Hepatocyte (in vitro differentiated cells): ENCODE results near the gene RETSAT. TPM values are rescaled to one million over a fixed set of nuclear protein-coding genes. Genes with fewer than 3 reads are reported as not detected.

Experiments
- DNase-seq: peaks from one replicate; pipeline ENCODE4 v3.0.0-alpha.2; 2016; ENCODE audit warnings: low spot score
- H2AFZ ChIP-seq: fragments of 200-600 bp; sonication (generic); 2 replicates; pipeline ENCODE4 v1.6.0; 2016; ENCODE audit warnings: antibody characterized with exemption, mild to moderate bottlenecking
- H3K27ac ChIP-seq: fragments of 200-600 bp; sonication (generic); 2 replicates; pipeline ENCODE4 v1.5.1; 2016; ENCODE audit warnings: mild to moderate bottlenecking
- H3K27me3 ChIP-seq: fragments of 200-600 bp; sonication (generic); 2 replicates; pipeline ENCODE4 v1.6.1; 2016
- H3K36me3 ChIP-seq: fragments of 200-600 bp; sonication (generic); replicated peaks from 2 replicates; pipeline ENCODE4 v1.5.1; 2016; ENCODE audit warnings: low read depth; ENCODE audit not compliant: insufficient read depth
- H3K4me1 ChIP-seq: fragments of 200-600 bp; sonication (generic); 2 replicates; pipeline ENCODE4 v1.5.1; 2016; ENCODE audit warnings: mild to moderate bottlenecking, moderate library complexity; ENCODE audit not compliant: insufficient read depth
- H3K4me2 ChIP-seq: fragments of 200-600 bp; sonication (generic); 2 replicates; pipeline ENCODE4 v1.6.0; 2016
- H3K4me3 ChIP-seq: fragments of 200-600 bp; sonication (generic); 2 replicates; pipeline ENCODE4 v1.5.1; 2016; ENCODE audit warnings: mild to moderate bottlenecking
- H3K79me2 ChIP-seq: fragments of 200-600 bp; sonication (generic); 2 replicates; pipeline ENCODE4 v1.6.0; 2017; ENCODE audit warnings: mild to moderate bottlenecking
- H3K9me2 ChIP-seq: fragments of 200-600 bp; sonication (generic); replicated peaks from 2 replicates; pipeline ENCODE4 v1.6.0; 2017; ENCODE audit warnings: mild to moderate bottlenecking; ENCODE audit not compliant: insufficient read depth
- H3K9me3 ChIP-seq: fragments of 200-600 bp; sonication (generic); 2 replicates; pipeline ENCODE4 v1.5.1; 2016; ENCODE audit warnings: low read depth, mild to moderate bottlenecking
- H4K20me1 ChIP-seq: fragments of 200-600 bp; sonication (generic); 2 replicates; pipeline ENCODE4 v1.6.0; 2016; ENCODE audit warnings: mild to moderate bottlenecking; ENCODE audit not compliant: insufficient read depth, poor library complexity, severe bottlenecking
- EZH2 ChIP-seq: fragments of 200-600 bp; sonication (generic); IDR thresholded peaks from 2 replicates; pipeline ENCODE4 v1.6.1; 2016; ENCODE audit warnings: antibody characterized with exemption, mild to moderate bottlenecking, borderline replicate concordance
- EZH2phosphoT487 ChIP-seq: fragments of 200-600 bp; sonication (generic); IDR thresholded peaks from one replicate; pipeline ENCODE4 v1.6.1; 2018; ENCODE audit warnings: antibody characterized with exemption, mild to moderate bottlenecking, low read depth, moderate library complexity; ENCODE audit not compliant: unreplicated experiment, severe bottlenecking
- WGBS: methylation state at CpG from one replicate; pipeline ENCODE4 v1.1.6; 2016; ENCODE audit warnings: low lambda C conversion rate; ENCODE audit errors: missing lambda C conversion rate; 5-methylcytosine and 5-hydroxymethylcytosine counted together
- polyA plus RNA-seq: library from polyadenylated mRNA; unstranded; fragments of >200 nt; fragmentation: Nextera tagmentation; extraction: Ambion mirVana; gene quantifications from 2 replicates; pipeline ENCODE4 v1.2.1, GENCODE V29; 2016
- total RNA-seq: library from RNA; depleted of rRNA; stranded (reverse); fragments of >200 nt; gene quantifications from 2 replicates; pipeline ENCODE4 v1.2.3, GENCODE V29; 2014
- TF ChIP-seq, protein P1 (sequence below): fragments of 200-600 bp; sonication (generic); IDR thresholded peaks from 2 replicates; pipeline ENCODE4 v1.5.1; 2016; ENCODE audit warnings: antibody characterized with exemption, mild to moderate bottlenecking; ENCODE audit not compliant: poor library complexity

The RETSAT gene
- total and polyA plus RNA-seq, 2 experiments from 2014 or later, result 24.7 to 58.5 TPM

DNA sequence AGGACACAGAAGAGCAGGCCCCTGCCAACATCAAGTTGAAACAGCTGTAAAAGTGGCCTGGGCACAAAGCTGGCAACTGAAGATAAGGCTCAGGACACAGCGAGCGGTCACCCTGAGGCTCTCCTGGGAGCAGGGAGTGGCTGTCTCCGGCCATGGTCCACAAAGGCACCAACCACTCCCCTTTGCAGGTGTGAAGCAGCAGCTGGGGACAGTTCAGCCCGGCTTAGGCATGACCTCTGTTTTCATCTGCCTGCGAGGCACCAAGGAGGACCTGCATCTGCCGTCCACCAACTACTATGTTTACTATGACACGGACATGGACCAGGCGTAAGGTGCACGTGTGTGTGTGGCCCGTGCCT lies 39.5 kb downstream of the RETSAT start:
- H2AFZ ChIP-seq, result no peak overlapping the region
- H3K4me1 ChIP-seq, result peaks cover 4% of the 10 kb centered on the region
- H3K27me3 ChIP-seq, result no peaks in the 10 kb centered on the region
- no peaks in the 10 kb centered on the region for H3K9me3 ChIP-seq
- TF ChIP-seq EZH2phosphoT487 (no peak), EZH2 (no peak)
- TF ChIP-seq, protein P1, sequence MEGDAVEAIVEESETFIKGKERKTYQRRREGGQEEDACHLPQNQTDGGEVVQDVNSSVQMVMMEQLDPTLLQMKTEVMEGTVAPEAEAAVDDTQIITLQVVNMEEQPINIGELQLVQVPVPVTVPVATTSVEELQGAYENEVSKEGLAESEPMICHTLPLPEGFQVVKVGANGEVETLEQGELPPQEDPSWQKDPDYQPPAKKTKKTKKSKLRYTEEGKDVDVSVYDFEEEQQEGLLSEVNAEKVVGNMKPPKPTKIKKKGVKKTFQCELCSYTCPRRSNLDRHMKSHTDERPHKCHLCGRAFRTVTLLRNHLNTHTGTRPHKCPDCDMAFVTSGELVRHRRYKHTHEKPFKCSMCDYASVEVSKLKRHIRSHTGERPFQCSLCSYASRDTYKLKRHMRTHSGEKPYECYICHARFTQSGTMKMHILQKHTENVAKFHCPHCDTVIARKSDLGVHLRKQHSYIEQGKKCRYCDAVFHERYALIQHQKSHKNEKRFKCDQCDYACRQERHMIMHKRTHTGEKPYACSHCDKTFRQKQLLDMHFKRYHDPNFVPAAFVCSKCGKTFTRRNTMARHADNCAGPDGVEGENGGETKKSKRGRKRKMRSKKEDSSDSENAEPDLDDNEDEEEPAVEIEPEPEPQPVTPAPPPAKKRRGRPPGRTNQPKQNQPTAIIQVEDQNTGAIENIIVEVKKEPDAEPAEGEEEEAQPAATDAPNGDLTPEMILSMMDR, result no peak
- H3K4me3 ChIP-seq, result no peak overlapping the region
- no peak overlapping the region for H3K4me2 ChIP-seq
- 88% methylated on average over 10 of the region's 10 CpGs for WGBS
- no peaks in the 10 kb centered on the region for H3K9me2 ChIP-seq
- H4K20me1 ChIP-seq, result peaks cover 5% of the 10 kb centered on the region
- H3K27ac ChIP-seq, result no peak overlapping the region
- no peaks in the 10 kb centered on the region for H3K36me3 ChIP-seq
- no peak for DNase-seq
- H3K79me2 ChIP-seq, result peaks cover 10% of the 10 kb centered on the region

DNA sequence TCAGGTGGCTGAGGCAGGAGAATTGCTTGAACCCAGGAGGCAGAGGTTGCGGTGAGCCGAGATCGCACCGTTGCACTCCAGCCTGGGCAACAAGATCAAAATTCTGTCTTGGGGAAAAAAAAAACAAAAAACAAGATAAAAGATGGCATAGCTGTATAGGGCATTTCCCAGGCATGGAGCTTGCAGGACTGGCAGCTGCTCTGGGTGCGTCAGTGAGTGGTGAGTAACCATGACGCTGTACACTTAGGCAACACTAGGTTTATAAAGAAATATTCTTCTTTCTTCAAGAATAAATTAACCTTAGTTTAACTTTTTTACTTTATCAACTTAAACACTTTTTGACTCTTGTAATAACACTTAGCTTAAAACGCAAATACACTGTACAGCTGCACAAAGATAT lies 41.9 kb downstream of the RETSAT start:
- WGBS, result 87% methylated on average over 7 of the region's 7 CpGs
- DNase-seq, result no peak
- TF ChIP-seq EZH2, result no peak
- TF ChIP-seq, protein P1, result no peak
- TF ChIP-seq EZH2phosphoT487, result no peak

DNA sequence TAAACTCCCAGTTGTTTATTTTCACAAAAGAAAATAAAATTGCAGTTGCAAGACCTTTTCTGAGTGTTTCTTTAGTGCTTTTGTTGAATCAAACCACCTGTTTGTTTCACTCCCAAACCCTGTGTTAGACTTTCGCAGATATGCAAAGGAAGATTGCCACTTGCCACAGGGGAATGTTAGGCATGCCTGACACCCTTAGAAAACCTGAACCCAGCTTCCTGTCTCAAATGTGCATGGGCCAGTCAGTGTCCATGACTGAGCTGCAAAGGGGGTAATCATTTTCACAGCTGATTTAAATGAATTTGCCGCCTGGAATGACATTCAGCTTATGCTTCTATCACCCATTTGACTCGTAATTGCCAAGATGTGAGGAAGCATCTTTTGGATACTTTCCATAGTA lies 44.0 kb downstream of the RETSAT start:
- Histone ChIP-seq H3K36me3 (no peaks in the 10 kb centered on the region), H4K20me1 (no peaks in the 10 kb centered on the region), H3K27ac (no peak overlapping the region)

More for the DNA sequence above, 41.9 kb downstream of the RETSAT start:
- H3K27ac ChIP-seq, result no peak overlapping the region
- no peaks in the 10 kb centered on the region for H4K20me1 ChIP-seq
- no peaks in the 10 kb centered on the region for H3K9me3 ChIP-seq
- no peaks in the 10 kb centered on the region for H3K4me1 ChIP-seq
- H3K4me2 ChIP-seq, result no peak overlapping the region
- H3K27me3 ChIP-seq, result no peaks in the 10 kb centered on the region
- no peak overlapping the region for H3K4me3 ChIP-seq
- H2AFZ ChIP-seq, result no peak overlapping the region
- H3K79me2 ChIP-seq, result no peaks in the 10 kb centered on the region
- no peaks in the 10 kb centered on the region for H3K36me3 ChIP-seq
- no peaks in the 10 kb centered on the region for H3K9me2 ChIP-seq

More for the DNA sequence above, 44.0 kb downstream of the RETSAT start:
- H3K4me3 ChIP-seq, result no peak overlapping the region
- no peak overlapping the region for H2AFZ ChIP-seq
- no peak for DNase-seq
- TF ChIP-seq EZH2 (no peak), EZH2phosphoT487 (no peak)
- TF ChIP-seq, protein P1, result no peak
- no peaks in the 10 kb centered on the region for H3K4me1 ChIP-seq
- H3K27me3 ChIP-seq, result no peaks in the 10 kb centered on the region
- H3K79me2 ChIP-seq, result no peaks in the 10 kb centered on the region
- H3K4me2 ChIP-seq, result no peak overlapping the region
- no peaks in the 10 kb centered on the region for H3K9me3 ChIP-seq
- WGBS, result 94% methylated on average over 3 of the region's 3 CpGs
- H3K9me2 ChIP-seq, result no peaks in the 10 kb centered on the region
